ENCODE results near the gene CDH7.

CDH7 gene
- 0 reads per million in 3 experiments for total RNA-seq

GRCh38 chr18:65750389-65751154, at the start of gene CDH7:
Gene CDH7 (plus strand): TSS chr18:65751012. CDS start chr18:65762843, 11,831 bp downstream.
- no peak for DNase-seq

GRCh38 chr18:65704046-65704445, 46.8 kb upstream of the CDH7 start:
- DNase-seq: no peak

- DNase-seq: no peak
Observed at GRCh38 chr18:65706646-65707045, 44.2 kb upstream of the CDH7 start.

- no peak for DNase-seq
Observed at GRCh38 chr18:65711493-65711892, 39.3 kb upstream of the CDH7 start.

- DNase-seq: no peak
Observed at GRCh38 chr18:65721619-65722018, 29.2 kb upstream of the CDH7 start.

- no peak for DNase-seq
Observed at GRCh38 chr18:65725251-65726050, 25.4 kb upstream of the CDH7 start.

GRCh38 chr18:65735155-65735554, 15.7 kb upstream of the CDH7 start:
- DNase-seq: no peak

- DNase-seq: no peak
Observed at GRCh38 chr18:65737471-65737955, 13.3 kb upstream of the CDH7 start.

- DNase-seq: no peak
Observed at GRCh38 chr18:65746936-65747335, 3.9 kb upstream of the CDH7 start.

GRCh38 chr18:65748321-65748720, 2.5 kb upstream of the CDH7 start:
- no peak for DNase-seq

GRCh38 chr18:65749841-65750240, 971 bp upstream of the CDH7 start:
- no peak for DNase-seq

- no peak for DNase-seq
Observed at GRCh38 chr18:65751155-65752085, 608 bp downstream of the CDH7 start.

GRCh38 chr18:65752625-65753325, 2.0 kb downstream of the CDH7 start:
- DNase-seq: no peak

- no peak for DNase-seq
Observed at GRCh38 chr18:65753520-65753919, 2.7 kb downstream of the CDH7 start.

GRCh38 chr18:65754121-65754520, 3.3 kb downstream of the CDH7 start:
- no peak for DNase-seq

GRCh38 chr18:65755616-65756015, 4.8 kb downstream of the CDH7 start:
- DNase-seq: no peak

GRCh38 chr18:65760457-65760856, 9.6 kb downstream of the CDH7 start:
- no peak for DNase-seq

GRCh38 chr18:65761636-65762295, 11.0 kb downstream of the CDH7 start:
- no peak for DNase-seq

GRCh38 chr18:65762556-65762955, 11.7 kb downstream of the CDH7 start:
- no peak for DNase-seq

- no peak for DNase-seq
Observed at GRCh38 chr18:65767406-65767805, 16.6 kb downstream of the CDH7 start.

GRCh38 chr18:65768120-65768778, 17.4 kb downstream of the CDH7 start:
- no peak for DNase-seq
